GM06990 (cell line): ENCODE data around the gene ZNF565.
A peak's percentile ranks its signal among the peaks of the same experiment; 100 is the strongest.
"Not testable (repeated sequence)": the region's sequence is repeated elsewhere in the genome, so short reads cannot be mapped to it uniquely, and the experiment has no call there.

Experiments
- DNase-seq: peaks from one replicate; pipeline ENCODE4 v3.0.0-alpha.2; 2011; ENCODE audit not compliant: insufficient read length; ENCODE audit errors: extremely low read depth
- H3K27me3 ChIP-seq: replicated peaks from 2 replicates; pipeline ENCODE4 v1.6.0; 2011; ENCODE audit warnings: low read length; ENCODE audit not compliant: control insufficient read depth, insufficient read depth
- H3K36me3 ChIP-seq: 2 replicates; pipeline ENCODE4 v1.5.1; 2011; ENCODE audit warnings: low read length; ENCODE audit not compliant: control insufficient read depth, insufficient read depth
- H3K4me3 ChIP-seq: replicated peaks from 2 replicates; pipeline ENCODE4 v1.5.1; 2011; ENCODE audit warnings: low read depth, mild to moderate bottlenecking, control low read depth, low read length
- CTCF ChIP-seq: IDR thresholded peaks from 2 replicates; pipeline ENCODE4 v1.5.1; 2011; ENCODE audit warnings: low read length, control low read depth, mild to moderate bottlenecking, inconsistent platforms; ENCODE audit not compliant: insufficient read depth, poor library complexity, severe bottlenecking

The ZNF565 gene

GRCh38 chr19:36141039-36141927, 73.2 kb downstream of the ZNF565 start:
- peak; percentile 87 for DNase-seq
- Histone ChIP-seq H3K27me3 (no peaks in the 10 kb centered on the region), H3K4me3 (peak overlapping the region; percentile 97), H3K36me3 (peaks cover 23% of the 10 kb centered on the region)
- TF ChIP-seq CTCF: no peak

GRCh38 chr19:36140304-36141038, 74.0 kb downstream of the ZNF565 start:
- peak; percentile 73 for DNase-seq
- TF ChIP-seq CTCF: no peak

GRCh38 chr19:36139473-36140303, 74.8 kb downstream of the ZNF565 start, which contains the start of gene CAPNS1:
Gene CAPNS1 (plus strand): TSS chr19:36140066. CDS start chr19:36141012, 946 bp downstream.
- H3K36me3 ChIP-seq: peaks cover 13% of the 10 kb centered on the region
- TF ChIP-seq CTCF: peak; percentile 33
- H3K4me3 ChIP-seq: peak within 1 kb of the TSS; percentile 97
- DNase-seq: peak; percentile 96
- no peaks in the 10 kb centered on the region for H3K27me3 ChIP-seq

More at GRCh38 chr19:36140304-36141038, 74.0 kb downstream of the ZNF565 start:
- peaks cover 15% of the 10 kb centered on the region for H3K36me3 ChIP-seq
- H3K4me3 ChIP-seq: peak overlapping the region; percentile 97
- no peaks in the 10 kb centered on the region for H3K27me3 ChIP-seq

GRCh38 chr19:36139120-36139472, 75.4 kb downstream of the ZNF565 start:
- DNase-seq: no peak
- Histone ChIP-seq H3K4me3 (peak overlapping the region; percentile 97), H3K36me3 (peaks cover 13% of the 10 kb centered on the region), H3K27me3 (no peaks in the 10 kb centered on the region)
- TF ChIP-seq CTCF: no peak

GRCh38 chr19:36136964-36137686, 77.3 kb downstream of the ZNF565 start:
- H3K27me3 ChIP-seq: no peaks in the 10 kb centered on the region
- DNase-seq: no peak
- no peak for TF ChIP-seq CTCF
- H3K4me3 ChIP-seq: no peak overlapping the region
- H3K36me3 ChIP-seq: peaks cover 4% of the 10 kb centered on the region

GRCh38 chr19:36134867-36135266, 79.6 kb downstream of the ZNF565 start:
- H3K27me3 ChIP-seq, H3K36me3 ChIP-seq, H3K4me3 ChIP-seq, DNase-seq: not testable (repeated sequence)
